Tibial nerve (tissue), 4 donors: Measurements from ENCODE around the gene SLC43A2. TPM values are rescaled to one million over a fixed set of nuclear protein-coding genes. Genes with fewer than 3 reads are reported as not detected.

Experiments
- DNase-seq, 2 donors: peaks; one replicate each; pipeline ENCODE4 v3.0.0-alpha.2; 2019; ENCODE audit warnings: low spot score in 2 of 2
- H3K27ac ChIP-seq, 4 donors: fragments of 200-600 bp; sonication (generic) in 3 of 4; one replicate each; pipeline ENCODE4 v1.5.1; 2017 to 2019; ENCODE audit warnings: mild to moderate bottlenecking in 1 of 4
- H3K27me3 ChIP-seq, 2 donors: fragments of 200-600 bp; sonication (generic) in 1 of 2; one replicate each; pipeline versions ENCODE4 v1.5.1 to v1.6.0; 2017 to 2019
- H3K36me3 ChIP-seq, 3 donors: fragments of 200-600 bp; sonication (generic); one replicate each; pipeline ENCODE4 v1.5.1; 2018 to 2019
- H3K4me1 ChIP-seq, 4 donors: fragments of 200-600 bp; sonication (generic) in 3 of 4; one replicate each; pipeline ENCODE4 v1.5.1; 2017 to 2019
- H3K4me3 ChIP-seq, 4 donors: fragments of 200-600 bp; sonication (generic) in 3 of 4; one replicate each; pipeline ENCODE4 v1.5.1; 2017 to 2019; ENCODE audit warnings: mild to moderate bottlenecking in 1 of 4, moderate library complexity in 1 of 4
- H3K9me3 ChIP-seq, 4 donors: fragments of 200-600 bp; sonication (generic) in 3 of 4; one replicate each; pipeline ENCODE4 v1.5.1; 2017 to 2019
- CTCF ChIP-seq, 5 experiments: fragments of 200-600 bp in 3 of 5; fragments of 450-650 bp in 2 of 5; sonication (generic) in 3 of 5; IDR thresholded peaks; one replicate each; pipeline ENCODE4 v1.5.1; 2016 to 2019; ENCODE audit warnings: antibody characterized with exemption in 5 of 5, mild to moderate bottlenecking in 3 of 5, moderate library complexity in 2 of 5
- EP300 ChIP-seq, 2 donors: sonication (generic); formaldehyde crosslinking; IDR thresholded peaks; one replicate each; pipeline ENCODE4 v1.6.1; 2017; ENCODE audit warnings: antibody characterized with exemption in 2 of 2, mild to moderate bottlenecking in 1 of 2
- POLR2A ChIP-seq, 2 donors: fragments of 450-650 bp; IDR thresholded peaks; one replicate each; pipeline ENCODE4 v1.6.1; 2017; ENCODE audit warnings: antibody characterized with exemption in 2 of 2, mild to moderate bottlenecking in 2 of 2, moderate library complexity in 2 of 2
- WGBS, 2 donors: methylation state at CpG; one replicate each; pipeline ENCODE4 v1.1.5; 2018; 5-methylcytosine and 5-hydroxymethylcytosine counted together
- total RNA-seq, 4 donors: library from RNA; depleted of rRNA; stranded (reverse); fragments of >200 nt; gene quantifications; one replicate each; pipeline ENCODE4 v1.1.0, GENCODE V29; 2016

Gene SLC43A2
- total RNA-seq, 4 donors from 2014 or later: 10.3 to 26.1 (median 14.1) TPM

- WGBS, 2 donors: 18 to 22% methylated on average over 21 to 22 of the region's 23 CpGs
- Histone ChIP-seq H3K36me3 (peaks cover 3 to 46% (median 41%) of the 10 kb centered on the region in 3 donors), H3K27me3 (no peaks in the 10 kb centered on the region), H3K9me3 (no peaks in the 10 kb centered on the region), H3K4me3 (peak within 1 kb of the TSS; percentile 47 to 92 (median 82)), H3K27ac (peak within 1 kb of the TSS; percentile 73 to 99 (median 98)), H3K4me1 (peaks cover 0 to 52% (median 24%) of the 10 kb centered on the region in 4 donors)
- TF ChIP-seq POLR2A (IDR thresholded peaks at IDR 0.05): no peak
- no peak for TF ChIP-seq EP300 (IDR thresholded peaks at IDR 0.05)
- TF ChIP-seq CTCF (IDR thresholded peaks at IDR 0.05): no peak
- DNase-seq: peak; percentile 48 to 53
These were observed 21.3 kb upstream of the SLC43A2 start, which contains the start of gene RILP for GRCh38 chr17:1649844-1650501. Gene RILP, minus strand, starts transcription at chr17:1649866. Its CDS starts 62 bp downstream, at chr17:1649804.

- peak overlapping the region; percentile 47 to 92 (median 82) for H3K4me3 ChIP-seq
- peak; percentile 90 to 92 for DNase-seq
- WGBS, 2 donors: 0% methylated on average over 37 to 44 of the region's 100 CpGs
- H3K27ac ChIP-seq: peak overlapping the region; percentile 73 to 99 (median 98)
- H3K9me3 ChIP-seq: no peaks in the 10 kb centered on the region
- no peaks in the 10 kb centered on the region for H3K27me3 ChIP-seq
- TF ChIP-seq EP300 (IDR thresholded peaks at IDR 0.05) (peak in 1 of 2 donors; percentile 64), CTCF (IDR thresholded peaks at IDR 0.05) (peak; percentile 10 to 100 (median 99)), POLR2A (IDR thresholded peaks at IDR 0.05) (peak in 1 of 2 donors; percentile 59)
- H3K36me3 ChIP-seq: peaks cover 3 to 39% (median 33%) of the 10 kb centered on the region in 3 donors
- H3K4me1 ChIP-seq: peaks cover 0 to 60% (median 26%) of the 10 kb centered on the region in 4 donors
These were observed 20.6 kb upstream of the SLC43A2 start for GRCh38 chr17:1648963-1649843.

- no peaks in the 10 kb centered on the region for H3K9me3 ChIP-seq
- TF ChIP-seq CTCF (IDR thresholded peaks at IDR 0.05) (peak in 2 of 5 experiments; percentile 95 to 97), POLR2A (IDR thresholded peaks at IDR 0.05) (no peak), EP300 (IDR thresholded peaks at IDR 0.05) (no peak)
- H3K36me3 ChIP-seq: peaks cover 3 to 30% (median 25%) of the 10 kb centered on the region in 3 donors
- peak overlapping the region; percentile 47 to 92 (median 62) for H3K4me3 ChIP-seq
- DNase-seq: peak in 1 of 2 donors; percentile 36
- peak overlapping the region; percentile 73 to 98 (median 88) for H3K27ac ChIP-seq
- H3K4me1 ChIP-seq: peaks cover 0 to 68% (median 32%) of the 10 kb centered on the region in 4 donors
- no peaks in the 10 kb centered on the region for H3K27me3 ChIP-seq
- 3 to 4% methylated on average over 25 to 32 of the region's 54 CpGs for WGBS, 2 donors
These were observed 19.7 kb upstream of the SLC43A2 start for GRCh38 chr17:1648173-1648962.

GRCh38 chr17:1647802-1648171, 19.2 kb upstream of the SLC43A2 start:
- Histone ChIP-seq H3K4me3 (peak overlapping the region in 1 of 4 donors; percentile 92), H3K27ac (peak overlapping the region in 2 of 4 donors; percentile 92 to 98), H3K4me1 (peaks cover 0 to 70% (median 32%) of the 10 kb centered on the region in 4 donors), H3K27me3 (no peaks in the 10 kb centered on the region), H3K36me3 (peaks cover 3 to 24% (median 20%) of the 10 kb centered on the region in 3 donors), H3K9me3 (no peaks in the 10 kb centered on the region)
- DNase-seq: no peak
- TF ChIP-seq POLR2A (IDR thresholded peaks at IDR 0.05) (no peak), CTCF (IDR thresholded peaks at IDR 0.05) (no peak), EP300 (IDR thresholded peaks at IDR 0.05) (no peak)
- WGBS, 2 donors: 81 to 88% methylated on average over 10 of the region's 11 CpGs
